Measurements from ENCODE around the gene ERMP1. TPM values are rescaled to one million over a fixed set of nuclear protein-coding genes. Genes with fewer than 3 reads are reported as not detected.

Gene ERMP1
- total RNA-seq, 1 experiment from 2014 or later = 34.7 TPM

DNA sequence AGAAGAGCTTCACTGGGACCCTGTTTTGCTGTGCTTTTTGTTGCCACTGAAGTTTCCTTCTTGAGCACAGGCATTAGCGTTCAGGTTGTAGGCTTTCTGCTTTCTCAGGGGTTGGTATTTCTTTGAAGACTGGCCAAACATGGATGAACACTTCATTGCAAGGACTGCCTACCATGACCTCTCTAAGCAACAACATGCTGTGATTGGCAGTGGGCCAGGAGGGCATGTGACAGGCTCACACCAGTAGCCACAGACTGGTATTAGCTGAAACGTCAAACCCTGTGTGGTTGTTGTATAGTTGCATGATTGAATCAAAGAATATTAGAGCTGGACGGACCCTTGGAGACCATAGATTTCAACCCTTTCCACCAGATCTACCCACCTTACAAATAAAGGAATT lies 37.8 kb upstream of the ERMP1 start:
- peaks cover 4% of the 10 kb centered on the region for H3K36me3 Mint-ChIP-seq (ENCODE audit: insufficient read depth, unreplicated experiment)

DNA sequence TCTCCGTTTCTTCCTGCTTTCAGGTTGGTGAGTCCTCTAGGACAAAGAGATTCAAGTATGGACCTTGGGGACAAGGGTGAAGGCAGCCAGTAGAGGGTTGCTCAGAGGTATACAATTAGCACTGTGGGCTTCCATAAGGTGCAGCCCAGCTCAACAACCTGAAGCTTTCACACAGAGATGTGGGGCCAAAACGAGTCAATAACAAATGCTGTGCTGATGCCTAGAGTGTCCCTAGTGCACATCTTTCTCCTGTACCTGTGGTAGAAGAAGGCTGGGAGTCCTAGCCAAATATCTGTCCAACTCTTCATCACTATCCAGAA lies 37.1 kb upstream of the ERMP1 start:
- H3K4me3 Mint-ChIP-seq (ENCODE audit: unreplicated experiment) = no peak overlapping the region
- no peak overlapping the region for H3K27ac Mint-ChIP-seq (ENCODE audit: unreplicated experiment)
- H3K4me1 Mint-ChIP-seq (ENCODE audit: low read depth, unreplicated experiment) = peaks cover 7% of the 10 kb centered on the region
- no peak for DNase-seq
- intact Hi-C loops (cut with micrococcal nuclease; ENCODE audit: unreplicated experiment) = no loop called here
- peaks cover 4% of the 10 kb centered on the region for H3K36me3 Mint-ChIP-seq (ENCODE audit: insufficient read depth, unreplicated experiment)
- no peaks in the 10 kb centered on the region for H3K27me3 ChIP-seq (replicated peaks; ENCODE audit: control insufficient read depth, insufficient read depth, low read length)
- ChIA-PET CTCF (no interaction called here), POLR2A (no interaction called here)
- H3K4me1 ChIP-seq = 0 out of 2 replicates have a peak, but pooled peaks cover 7% of the 10 kb centered on the region
- H3K9me3 ChIP-seq = no peaks in the 10 kb centered on the region
- TF ChIP-seq, protein P1, sequence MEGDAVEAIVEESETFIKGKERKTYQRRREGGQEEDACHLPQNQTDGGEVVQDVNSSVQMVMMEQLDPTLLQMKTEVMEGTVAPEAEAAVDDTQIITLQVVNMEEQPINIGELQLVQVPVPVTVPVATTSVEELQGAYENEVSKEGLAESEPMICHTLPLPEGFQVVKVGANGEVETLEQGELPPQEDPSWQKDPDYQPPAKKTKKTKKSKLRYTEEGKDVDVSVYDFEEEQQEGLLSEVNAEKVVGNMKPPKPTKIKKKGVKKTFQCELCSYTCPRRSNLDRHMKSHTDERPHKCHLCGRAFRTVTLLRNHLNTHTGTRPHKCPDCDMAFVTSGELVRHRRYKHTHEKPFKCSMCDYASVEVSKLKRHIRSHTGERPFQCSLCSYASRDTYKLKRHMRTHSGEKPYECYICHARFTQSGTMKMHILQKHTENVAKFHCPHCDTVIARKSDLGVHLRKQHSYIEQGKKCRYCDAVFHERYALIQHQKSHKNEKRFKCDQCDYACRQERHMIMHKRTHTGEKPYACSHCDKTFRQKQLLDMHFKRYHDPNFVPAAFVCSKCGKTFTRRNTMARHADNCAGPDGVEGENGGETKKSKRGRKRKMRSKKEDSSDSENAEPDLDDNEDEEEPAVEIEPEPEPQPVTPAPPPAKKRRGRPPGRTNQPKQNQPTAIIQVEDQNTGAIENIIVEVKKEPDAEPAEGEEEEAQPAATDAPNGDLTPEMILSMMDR (IDR thresholded peaks at IDR 0.05; ENCODE audit: insufficient read depth in 1 of 2, low read depth in 1 of 2, low read length in 1 of 2, severe bottlenecking in 1 of 2, unreplicated experiment in 1 of 2) = no peak
- no peaks in the 10 kb centered on the region for H3K9me3 Mint-ChIP-seq (ENCODE audit: unreplicated experiment)
- no peaks in the 10 kb centered on the region for H3K27me3 Mint-ChIP-seq (ENCODE audit: insufficient read depth, unreplicated experiment)
- H3K4me3 ChIP-seq (ENCODE audit: low read depth, low read length) = no peak overlapping the region
- no TSS peak for BruUV-seq (replicated peaks)
- H3K36me3 ChIP-seq (ENCODE audit: control insufficient read depth, insufficient read depth, low read length) = no peaks in the 10 kb centered on the region

More for the DNA sequence above, 37.8 kb upstream of the ERMP1 start:
- Mint-ChIP-seq H3K4me3 (ENCODE audit: unreplicated experiment) (no peak overlapping the region), H3K27me3 (ENCODE audit: insufficient read depth, unreplicated experiment) (no peaks in the 10 kb centered on the region), H3K9me3 (ENCODE audit: unreplicated experiment) (no peaks in the 10 kb centered on the region), H3K4me1 (ENCODE audit: low read depth, unreplicated experiment) (peaks cover 7% of the 10 kb centered on the region), H3K27ac (ENCODE audit: unreplicated experiment) (no peak overlapping the region)
- DNase-seq = no peak
- Histone ChIP-seq H3K9me3 (no peaks in the 10 kb centered on the region), H3K27me3 (replicated peaks; ENCODE audit: control insufficient read depth, insufficient read depth, low read length) (no peaks in the 10 kb centered on the region), H3K4me3 (ENCODE audit: low read depth, low read length) (no peak overlapping the region), H3K36me3 (ENCODE audit: control insufficient read depth, insufficient read depth, low read length) (no peaks in the 10 kb centered on the region), H3K4me1 (0 out of 2 replicates have a peak, but pooled peaks cover 7% of the 10 kb centered on the region)
- CTCF ChIA-PET = no interaction called here
- TF ChIP-seq, protein P1 (IDR thresholded peaks at IDR 0.05; ENCODE audit: insufficient read depth in 1 of 2, low read depth in 1 of 2, low read length in 1 of 2, severe bottlenecking in 1 of 2, unreplicated experiment in 1 of 2) = no peak
- BruUV-seq (replicated peaks) = no TSS peak
- intact Hi-C loops (cut with micrococcal nuclease; ENCODE audit: unreplicated experiment) = no loop called here
- POLR2A ChIA-PET = no interaction called here

DNA sequence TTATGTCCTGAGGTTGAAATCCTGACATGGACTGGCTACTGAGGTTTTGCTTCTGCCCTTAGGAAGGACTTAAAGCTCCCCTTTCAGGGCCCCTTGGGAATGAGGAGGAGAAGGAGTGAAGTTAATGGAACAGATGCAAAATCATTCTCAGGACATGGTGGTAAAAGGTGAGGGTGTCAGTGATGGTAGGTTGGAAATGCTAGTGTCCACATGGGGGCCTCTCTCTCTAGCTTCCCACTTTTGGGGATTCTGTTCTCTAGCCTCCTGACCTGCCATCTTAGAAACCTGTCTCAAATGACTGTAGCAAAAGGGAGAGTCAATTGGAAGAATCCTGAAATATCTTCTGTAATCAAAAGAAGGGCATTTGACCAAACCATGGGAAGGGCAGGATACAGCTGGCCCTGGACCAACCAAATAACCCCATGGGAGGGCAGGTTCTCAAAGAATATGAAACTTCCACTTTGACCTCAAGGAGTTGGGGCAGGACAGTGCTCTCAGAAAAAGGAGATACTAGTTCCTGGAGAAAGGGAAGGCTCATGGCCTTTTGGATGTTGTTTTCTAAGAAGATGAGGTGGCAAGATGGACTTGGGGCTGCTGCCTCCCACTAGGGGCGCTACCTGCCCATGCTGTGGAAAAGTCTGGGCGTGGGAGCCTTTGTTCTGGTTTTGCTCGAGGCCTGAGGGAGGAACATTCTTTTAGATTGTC lies 36.5 kb upstream of the ERMP1 start:
- TF ChIP-seq, protein P1 (IDR thresholded peaks at IDR 0.05; ENCODE audit: insufficient read depth in 1 of 2, low read depth in 1 of 2, low read length in 1 of 2, severe bottlenecking in 1 of 2, unreplicated experiment in 1 of 2) = peak in 1 of 2 experiments; percentile 25
- Histone ChIP-seq H3K4me1 (0 out of 2 replicates have a peak, but pooled peaks cover 7% of the 10 kb centered on the region), H3K4me3 (ENCODE audit: low read depth, low read length) (no peak overlapping the region), H3K9me3 (no peaks in the 10 kb centered on the region), H3K27me3 (replicated peaks; ENCODE audit: control insufficient read depth, insufficient read depth, low read length) (no peaks in the 10 kb centered on the region), H3K36me3 (ENCODE audit: control insufficient read depth, insufficient read depth, low read length) (no peaks in the 10 kb centered on the region)
- POLR2A ChIA-PET = no interaction called here
- no peaks in the 10 kb centered on the region for H3K9me3 Mint-ChIP-seq (ENCODE audit: unreplicated experiment)
- CTCF ChIA-PET = no interaction called here
- H3K4me1 Mint-ChIP-seq (ENCODE audit: low read depth, unreplicated experiment) = peaks cover 7% of the 10 kb centered on the region
- H3K36me3 Mint-ChIP-seq (ENCODE audit: insufficient read depth, unreplicated experiment) = peaks cover 4% of the 10 kb centered on the region
- no peaks in the 10 kb centered on the region for H3K27me3 Mint-ChIP-seq (ENCODE audit: insufficient read depth, unreplicated experiment)
- H3K4me3 Mint-ChIP-seq (ENCODE audit: unreplicated experiment) = no peak overlapping the region
- intact Hi-C loops (cut with micrococcal nuclease; ENCODE audit: unreplicated experiment) = no loop called here
- DNase-seq = peak in 1 of 2 experiments; percentile 40
- BruUV-seq (replicated peaks) = no TSS peak
- no peak overlapping the region for H3K27ac Mint-ChIP-seq (ENCODE audit: unreplicated experiment)

Data from Caco-2 (cell line).